Measurements from ENCODE around the gene CYP17A1. TPM values are rescaled to one million over a fixed set of nuclear protein-coding genes. Genes with fewer than 3 reads are reported as not detected.

Gene CYP17A1
- total RNA-seq (ENCODE audit: low replicate concordance) = 0.14 TPM in 1 of 2 replicates, not detected in the other
- long read RNA-seq = 0 reads

GRCh38 chr10:102837230-102837721, at the start of gene CYP17A1:
TSS of gene CYP17A1 (minus strand) at chr10:102837413. CDS start at chr10:102837361, 52 bp downstream.
- Mint-ChIP-seq H3K4me1 (ENCODE audit: unreplicated experiment) (no peaks in the 10 kb centered on the region), H3K27ac (no peak within 1 kb of the TSS), H3K36me3 (peaks cover 5% of the 10 kb centered on the region), H3K9me3 (peaks cover 12% of the 10 kb centered on the region), H3K27me3 (peaks cover 21% of the 10 kb centered on the region), H3K4me3 (no peak within 1 kb of the TSS)
- TF ChIP-seq CTCF (conservative IDR thresholded peaks at IDR 0.05) = no peak
- no peak for DNase-seq (ENCODE audit: extremely low spot score, unreplicated experiment)

GRCh38 chr10:102880256-102880655, 43.0 kb upstream of the CYP17A1 start:
- Mint-ChIP-seq H3K4me1 (ENCODE audit: unreplicated experiment) (no peaks in the 10 kb centered on the region), H3K4me3 (no peak overlapping the region), H3K9me3 (no peaks in the 10 kb centered on the region), H3K27me3 (no peaks in the 10 kb centered on the region), H3K36me3 (peaks cover 21% of the 10 kb centered on the region), H3K27ac (no peak overlapping the region)
- DNase-seq (ENCODE audit: extremely low spot score, unreplicated experiment) = no peak
- TF ChIP-seq CTCF (conservative IDR thresholded peaks at IDR 0.05) = no peak

GRCh38 chr10:102878629-102879028, 41.4 kb upstream of the CYP17A1 start:
- Mint-ChIP-seq H3K36me3 (peaks cover 16% of the 10 kb centered on the region), H3K27me3 (no peaks in the 10 kb centered on the region), H3K4me3 (no peak overlapping the region), H3K27ac (no peak overlapping the region), H3K4me1 (ENCODE audit: unreplicated experiment) (no peaks in the 10 kb centered on the region), H3K9me3 (no peaks in the 10 kb centered on the region)
- no peak for DNase-seq (ENCODE audit: extremely low spot score, unreplicated experiment)
- TF ChIP-seq CTCF (conservative IDR thresholded peaks at IDR 0.05) = no peak

GRCh38 chr10:102876747-102877153, 39.5 kb upstream of the CYP17A1 start:
- DNase-seq (ENCODE audit: extremely low spot score, unreplicated experiment) = no peak
- Mint-ChIP-seq H3K4me1 (ENCODE audit: unreplicated experiment) (no peaks in the 10 kb centered on the region), H3K4me3 (no peak overlapping the region), H3K9me3 (no peaks in the 10 kb centered on the region), H3K36me3 (peaks cover 16% of the 10 kb centered on the region), H3K27me3 (no peaks in the 10 kb centered on the region), H3K27ac (no peak overlapping the region)
- no peak for TF ChIP-seq CTCF (conservative IDR thresholded peaks at IDR 0.05)

GRCh38 chr10:102872163-102872562, 35.0 kb upstream of the CYP17A1 start:
- Mint-ChIP-seq H3K27me3 (no peaks in the 10 kb centered on the region), H3K9me3 (no peaks in the 10 kb centered on the region), H3K4me3 (peak overlapping the region; percentile 2), H3K36me3 (peaks cover 6% of the 10 kb centered on the region), H3K27ac (no peak overlapping the region), H3K4me1 (ENCODE audit: unreplicated experiment) (peaks cover 17% of the 10 kb centered on the region)
- no peak for DNase-seq (ENCODE audit: extremely low spot score, unreplicated experiment)
- no peak for TF ChIP-seq CTCF (conservative IDR thresholded peaks at IDR 0.05)

GRCh38 chr10:102870221-102870620, 33.0 kb upstream of the CYP17A1 start:
- no peak for DNase-seq (ENCODE audit: extremely low spot score, unreplicated experiment)
- no peaks in the 10 kb centered on the region for H3K36me3 Mint-ChIP-seq
- peaks cover 17% of the 10 kb centered on the region for H3K4me1 Mint-ChIP-seq (ENCODE audit: unreplicated experiment)
- no peaks in the 10 kb centered on the region for H3K27me3 Mint-ChIP-seq
- no peak for TF ChIP-seq CTCF (conservative IDR thresholded peaks at IDR 0.05)
- H3K9me3 Mint-ChIP-seq = no peaks in the 10 kb centered on the region
- peak overlapping the region; percentile 89 for H3K4me3 Mint-ChIP-seq
- peak overlapping the region; percentile 69 for H3K27ac Mint-ChIP-seq

Data from type B pancreatic cell (in vitro differentiated cells).